Ovary (tissue), 9 donors: ENCODE results near the gene ZNF664. TPM values are rescaled to one million over a fixed set of nuclear protein-coding genes. Genes with fewer than 3 reads are reported as not detected.

Experiments
- DNase-seq, 5 donors: peaks; one replicate each; pipeline ENCODE4 v3.0.0-alpha.2; 2019 to 2020
- H3K27ac ChIP-seq, 2 donors: fragments of 200-600 bp; one replicate each; pipeline versions ENCODE4 v1.5.1 to v1.8.0; 2019 to 2022
- H3K27me3 ChIP-seq: fragments of 200-600 bp; one replicate; pipeline ENCODE4 v1.8.0; 2022
- H3K36me3 ChIP-seq: fragments of 200-600 bp; sonication (generic); one replicate; pipeline ENCODE4 v1.5.1; 2019
- H3K4me1 ChIP-seq: one replicate; pipeline ENCODE4 v1.8.1; 2013; ENCODE audit warnings: mild to moderate bottlenecking, moderate library complexity; ENCODE audit not compliant: insufficient read depth
- H3K4me3 ChIP-seq: fragments of 200-600 bp; sonication (generic); one replicate; pipeline ENCODE4 v1.5.1; 2017
- H3K9me3 ChIP-seq, 2 donors: fragments of 200-600 bp in 1 of 2; sonication (generic) in 1 of 2; one replicate each; pipeline versions ENCODE4 v1.5.1 to v1.8.1; 2013 to 2019; ENCODE audit warnings: mild to moderate bottlenecking in 1 of 2, moderate library complexity in 1 of 2
- EP300 ChIP-seq: sonication (generic); formaldehyde crosslinking; IDR thresholded peaks from one replicate; pipeline ENCODE4 v1.6.1; 2017; ENCODE audit warnings: antibody characterized with exemption
- POLR2A ChIP-seq: fragments of 450-650 bp; IDR thresholded peaks from one replicate; pipeline ENCODE4 v1.6.1; 2017; ENCODE audit warnings: antibody characterized with exemption, mild to moderate bottlenecking, moderate library complexity
- WGBS, 3 donors: extraction: QIAGEN DNeasy Blood & Tissue Kit in 1 of 3; methylation state at CpG; one replicate each; pipeline versions ENCODE4 v1.1.5 to v1.1.7; 2013 to 2017; 5-methylcytosine and 5-hydroxymethylcytosine counted together
- intact Hi-C, 4 donors: fragments of 100-400 bp; cut with DNase I; formaldehyde crosslinking; loops; one replicate each; pipeline versions ENCODE4 v1.11.0 to v1.15.1; 2022 to 2023
- polyA plus RNA-seq, 2 donors: library from polyadenylated mRNA; stranded (reverse); fragments of 200-250 nt in 1 of 2; fragments of 350-450 nt in 1 of 2; fragmentation: Illumina TruSeq in 1 of 2; extraction: RNeasy Lipid Tissue Mini Kit (QIAGEN cat#74804) in 1 of 2; gene quantifications; one replicate each; pipeline ENCODE4 v1.2.3, GENCODE V29; 2013 to 2014
- total RNA-seq, 7 donors: library from RNA; depleted of rRNA in 2 of 7; stranded (reverse); fragments of >200 nt in 2 of 7; fragmentation: NEBNext Ultra II Directional in 3 of 7; extraction: Animal tissue kit (Norgen Biotek cat#: 25700) in 3 of 7; gene quantifications; one replicate each; pipeline versions ENCODE4 v1.1.0 to v1.2.4, GENCODE V29; 2016 to 2023
- TF ChIP-seq, protein P1 (sequence below), 3 donors: fragments of 450-650 bp in 2 of 3; fragments of 200-600 bp in 1 of 3; IDR thresholded peaks; one replicate each; pipeline versions ENCODE4 v1.5.1 to v1.8.0; 2016 to 2022; ENCODE audit warnings: antibody characterized with exemption in 3 of 3, mild to moderate bottlenecking in 1 of 3
- donor health status: DM: no; HTN: no; CAD: no; lungs with moderate emphysema.
- donor health status: DM: no; HTN: no; CAD: no.
- donor health status: Bipolar disorder and iron deficiency.
- donor health status: DM: yes; HTN: yes; CAD: no.
- donor health status: DM: no; HTN: no; CAD: no.
- donor health status: DM: yes; HTN: yes; CAD: no.

Gene ZNF664
- total and polyA plus RNA-seq, 9 donors, result 33.5 to 74.7 (median 58.6) TPM

- intact Hi-C loops, result no loop called here
- no peaks in the 10 kb centered on the region for H3K27me3 ChIP-seq
- no peaks in the 10 kb centered on the region for H3K9me3 ChIP-seq
- TF ChIP-seq, protein P1, sequence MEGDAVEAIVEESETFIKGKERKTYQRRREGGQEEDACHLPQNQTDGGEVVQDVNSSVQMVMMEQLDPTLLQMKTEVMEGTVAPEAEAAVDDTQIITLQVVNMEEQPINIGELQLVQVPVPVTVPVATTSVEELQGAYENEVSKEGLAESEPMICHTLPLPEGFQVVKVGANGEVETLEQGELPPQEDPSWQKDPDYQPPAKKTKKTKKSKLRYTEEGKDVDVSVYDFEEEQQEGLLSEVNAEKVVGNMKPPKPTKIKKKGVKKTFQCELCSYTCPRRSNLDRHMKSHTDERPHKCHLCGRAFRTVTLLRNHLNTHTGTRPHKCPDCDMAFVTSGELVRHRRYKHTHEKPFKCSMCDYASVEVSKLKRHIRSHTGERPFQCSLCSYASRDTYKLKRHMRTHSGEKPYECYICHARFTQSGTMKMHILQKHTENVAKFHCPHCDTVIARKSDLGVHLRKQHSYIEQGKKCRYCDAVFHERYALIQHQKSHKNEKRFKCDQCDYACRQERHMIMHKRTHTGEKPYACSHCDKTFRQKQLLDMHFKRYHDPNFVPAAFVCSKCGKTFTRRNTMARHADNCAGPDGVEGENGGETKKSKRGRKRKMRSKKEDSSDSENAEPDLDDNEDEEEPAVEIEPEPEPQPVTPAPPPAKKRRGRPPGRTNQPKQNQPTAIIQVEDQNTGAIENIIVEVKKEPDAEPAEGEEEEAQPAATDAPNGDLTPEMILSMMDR (IDR thresholded peaks at IDR 0.05), result no peak
- no peak for TF ChIP-seq POLR2A
- no peak for TF ChIP-seq EP300
- no peaks in the 10 kb centered on the region for H3K4me1 ChIP-seq
- H3K4me3 ChIP-seq, result no peak overlapping the region
- 92 to 96% (median 95%) methylated on average over 11 of the region's 11 CpGs for WGBS, 3 donors
- H3K36me3 ChIP-seq, result no peaks in the 10 kb centered on the region
- DNase-seq, result no peak
- H3K27ac ChIP-seq, result no peak overlapping the region
These were observed 24.6 kb upstream of the ZNF664 start for GRCh38 chr12:123948401-123948795.

GRCh38 chr12:123948796-123949769 is 23.9 kb upstream of the ZNF664 start:
- H3K36me3 ChIP-seq, result no peaks in the 10 kb centered on the region
- no peak for DNase-seq
- H3K27ac ChIP-seq, result no peak overlapping the region
- no peaks in the 10 kb centered on the region for H3K4me1 ChIP-seq
- no peak overlapping the region for H3K4me3 ChIP-seq
- no peaks in the 10 kb centered on the region for H3K9me3 ChIP-seq
- TF ChIP-seq EP300 (no peak), POLR2A (no peak)
- TF ChIP-seq, protein P1 (IDR thresholded peaks at IDR 0.05), result no peak
- WGBS, 3 donors, result 88 to 91% (median 91%) methylated on average over 19 of the region's 19 CpGs
- intact Hi-C loops, result no loop called here
- no peaks in the 10 kb centered on the region for H3K27me3 ChIP-seq

- H3K4me3 ChIP-seq, result no peak overlapping the region
- TF ChIP-seq, protein P1 (IDR thresholded peaks at IDR 0.05), result no peak
- TF ChIP-seq EP300 (no peak), POLR2A (no peak)
- intact Hi-C loops, result no loop called here
- no peak overlapping the region for H3K27ac ChIP-seq
- no peak for DNase-seq
- 92 to 95% (median 93%) methylated on average over 15 of the region's 15 CpGs for WGBS, 3 donors
- no peaks in the 10 kb centered on the region for H3K36me3 ChIP-seq
- H3K4me1 ChIP-seq, result no peaks in the 10 kb centered on the region
- H3K9me3 ChIP-seq, result no peaks in the 10 kb centered on the region
- no peaks in the 10 kb centered on the region for H3K27me3 ChIP-seq
These were observed 23.2 kb upstream of the ZNF664 start for GRCh38 chr12:123949770-123950165.

- peak in 2 of 5 donors; percentile 24 to 55 for DNase-seq
- Histone ChIP-seq H3K36me3 (no peaks in the 10 kb centered on the region), H3K4me3 (no peak overlapping the region), H3K4me1 (no peaks in the 10 kb centered on the region), H3K9me3 (no peaks in the 10 kb centered on the region), H3K27ac (no peak overlapping the region), H3K27me3 (no peaks in the 10 kb centered on the region)
- 58 to 66% (median 64%) methylated on average over 15 of the region's 15 CpGs for WGBS, 3 donors
- intact Hi-C loops, result no loop called here
- TF ChIP-seq POLR2A (no peak), EP300 (no peak)
- TF ChIP-seq, protein P1 (IDR thresholded peaks at IDR 0.05), result no peak
These were observed 22.3 kb upstream of the ZNF664 start for GRCh38 chr12:123950476-123951349.
